ENCODE data around the gene SMIM12.
"Not testable (repeated sequence)": the region's sequence is repeated elsewhere in the genome, so short reads cannot be mapped to it uniquely, and the experiment has no call there.

Gene SMIM12

DNA sequence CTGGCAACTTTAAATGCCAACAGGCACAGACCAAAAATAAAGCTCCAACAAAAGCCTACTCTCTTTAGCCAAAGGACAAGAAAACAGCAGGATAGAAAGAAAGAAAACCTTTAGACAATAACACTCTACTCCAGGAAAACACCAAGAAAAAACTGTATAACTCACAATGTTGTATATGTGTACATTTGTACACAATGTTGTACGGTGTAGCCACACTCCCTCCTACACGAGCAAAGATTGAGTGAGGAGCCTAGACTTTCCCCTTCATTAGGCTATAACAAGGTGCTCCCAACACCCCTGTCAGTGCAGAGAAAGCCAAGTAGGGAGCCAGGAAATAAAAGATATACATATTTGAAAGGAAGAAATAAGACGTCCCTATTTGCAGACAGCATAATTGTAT is 42.8 kb downstream of the SMIM12 start:
- H3K4me2 ChIP-seq (ENCODE audit: low read length), result no peak overlapping the region
- no peak overlapping the region for H3K27ac ChIP-seq (ENCODE audit: low read depth, low read length, poor library complexity, severe bottlenecking)
- no peaks in the 10 kb centered on the region for H3K79me2 ChIP-seq (ENCODE audit: insufficient read depth, low read length)
- TF ChIP-seq EZH2 (IDR thresholded peaks at IDR 0.05; ENCODE audit: borderline replicate concordance, low read length), result no peak
- TF ChIP-seq, protein P1, sequence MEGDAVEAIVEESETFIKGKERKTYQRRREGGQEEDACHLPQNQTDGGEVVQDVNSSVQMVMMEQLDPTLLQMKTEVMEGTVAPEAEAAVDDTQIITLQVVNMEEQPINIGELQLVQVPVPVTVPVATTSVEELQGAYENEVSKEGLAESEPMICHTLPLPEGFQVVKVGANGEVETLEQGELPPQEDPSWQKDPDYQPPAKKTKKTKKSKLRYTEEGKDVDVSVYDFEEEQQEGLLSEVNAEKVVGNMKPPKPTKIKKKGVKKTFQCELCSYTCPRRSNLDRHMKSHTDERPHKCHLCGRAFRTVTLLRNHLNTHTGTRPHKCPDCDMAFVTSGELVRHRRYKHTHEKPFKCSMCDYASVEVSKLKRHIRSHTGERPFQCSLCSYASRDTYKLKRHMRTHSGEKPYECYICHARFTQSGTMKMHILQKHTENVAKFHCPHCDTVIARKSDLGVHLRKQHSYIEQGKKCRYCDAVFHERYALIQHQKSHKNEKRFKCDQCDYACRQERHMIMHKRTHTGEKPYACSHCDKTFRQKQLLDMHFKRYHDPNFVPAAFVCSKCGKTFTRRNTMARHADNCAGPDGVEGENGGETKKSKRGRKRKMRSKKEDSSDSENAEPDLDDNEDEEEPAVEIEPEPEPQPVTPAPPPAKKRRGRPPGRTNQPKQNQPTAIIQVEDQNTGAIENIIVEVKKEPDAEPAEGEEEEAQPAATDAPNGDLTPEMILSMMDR (IDR thresholded peaks at IDR 0.05; ENCODE audit: low read length), result no peak
- no peaks in the 10 kb centered on the region for H3K36me3 ChIP-seq (ENCODE audit: insufficient read depth, low read length)
- H3K9me2 ChIP-seq (ENCODE audit: low read depth, low read length), result no peaks in the 10 kb centered on the region
- H3K9ac ChIP-seq (ENCODE audit: low read length), result no peak overlapping the region
- no peaks in the 10 kb centered on the region for H3K9me3 ChIP-seq (ENCODE audit: low read length)
- no peaks in the 10 kb centered on the region for H3F3A ChIP-seq (ENCODE audit: insufficient read depth, low read length)
- H3K4me1 ChIP-seq (ENCODE audit: insufficient read depth, low read length, severe bottlenecking), result no peaks in the 10 kb centered on the region
- no peaks in the 10 kb centered on the region for H4K20me1 ChIP-seq (ENCODE audit: insufficient read depth, low read length)
- no peaks in the 10 kb centered on the region for H3K27me3 ChIP-seq (ENCODE audit: insufficient read depth, low read length)
- no peak overlapping the region for H2AFZ ChIP-seq (ENCODE audit: low read length)
- no peak overlapping the region for H3K4me3 ChIP-seq (ENCODE audit: low read depth, low read length, poor library complexity, severe bottlenecking)

DNA sequence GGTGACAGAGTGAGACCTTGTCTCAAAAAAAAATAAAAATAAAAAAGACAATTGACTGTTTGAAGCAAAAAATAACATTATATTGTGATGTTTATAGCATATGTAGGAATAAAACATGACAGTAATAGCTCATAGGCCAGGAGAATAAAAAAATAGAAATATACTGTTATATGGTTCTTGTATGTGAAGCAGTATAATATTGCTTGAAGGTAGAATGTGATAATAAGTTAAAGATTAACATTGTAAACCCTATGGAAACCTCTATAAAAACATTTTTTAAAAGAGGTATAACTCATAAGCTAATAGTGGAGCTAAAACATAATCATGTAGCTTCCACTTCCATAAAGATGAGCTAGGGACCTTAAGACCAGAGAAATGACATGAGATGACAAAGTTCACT is 43.2 kb downstream of the SMIM12 start:
- TF ChIP-seq, protein P1 (IDR thresholded peaks at IDR 0.05; ENCODE audit: low read length), result no peak
- no peak for TF ChIP-seq EZH2 (IDR thresholded peaks at IDR 0.05; ENCODE audit: borderline replicate concordance, low read length)
- no peaks in the 10 kb centered on the region for H4K20me1 ChIP-seq (ENCODE audit: insufficient read depth, low read length)
- no peaks in the 10 kb centered on the region for H3K4me1 ChIP-seq (ENCODE audit: insufficient read depth, low read length, severe bottlenecking)
- H3K79me2 ChIP-seq (ENCODE audit: insufficient read depth, low read length), result no peaks in the 10 kb centered on the region
- no peak overlapping the region for H3K4me3 ChIP-seq (ENCODE audit: low read depth, low read length, poor library complexity, severe bottlenecking)
- H3F3A ChIP-seq (ENCODE audit: insufficient read depth, low read length), result no peaks in the 10 kb centered on the region
- no peak overlapping the region for H3K27ac ChIP-seq (ENCODE audit: low read depth, low read length, poor library complexity, severe bottlenecking)
- H3K9ac ChIP-seq (ENCODE audit: low read length), result no peak overlapping the region
- no peaks in the 10 kb centered on the region for H3K36me3 ChIP-seq (ENCODE audit: insufficient read depth, low read length)
- H3K9me3 ChIP-seq (ENCODE audit: low read length), result no peaks in the 10 kb centered on the region
- no peaks in the 10 kb centered on the region for H3K27me3 ChIP-seq (ENCODE audit: insufficient read depth, low read length)
- H2AFZ ChIP-seq (ENCODE audit: low read length), result no peak overlapping the region
- H3K4me2 ChIP-seq (ENCODE audit: low read length), result no peak overlapping the region
- H3K9me2 ChIP-seq (ENCODE audit: low read depth, low read length), result no peaks in the 10 kb centered on the region

DNA sequence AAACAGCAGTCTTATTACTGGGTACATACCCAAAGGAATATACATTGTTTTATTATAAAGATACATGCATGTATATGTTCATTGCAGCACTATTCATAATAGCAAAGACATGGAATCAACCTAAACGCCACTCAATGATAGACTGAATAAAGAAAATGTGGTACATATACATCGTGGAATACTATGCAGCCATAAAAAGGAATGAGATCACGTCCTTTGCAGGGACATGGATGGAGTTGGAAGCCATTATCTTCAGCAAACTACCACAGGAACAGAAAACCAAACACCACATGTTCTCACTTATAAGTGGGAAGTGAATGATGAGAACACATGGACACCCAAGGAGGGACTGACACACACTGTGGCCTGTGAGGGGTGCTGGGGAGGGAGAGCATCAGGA is 48.8 kb downstream of the SMIM12 start:
- H3K36me3 ChIP-seq (ENCODE audit: insufficient read depth, low read length); H2AFZ ChIP-seq (ENCODE audit: low read length); H3K4me1 ChIP-seq (ENCODE audit: insufficient read depth, low read length, severe bottlenecking); H3K9ac ChIP-seq (ENCODE audit: low read length); H3K79me2 ChIP-seq (ENCODE audit: insufficient read depth, low read length); H3K4me3 ChIP-seq (ENCODE audit: low read depth, low read length, poor library complexity, severe bottlenecking); H3K27ac ChIP-seq (ENCODE audit: low read depth, low read length, poor library complexity, severe bottlenecking); H3K9me2 ChIP-seq (ENCODE audit: low read depth, low read length); H3K4me2 ChIP-seq (ENCODE audit: low read length); H4K20me1 ChIP-seq (ENCODE audit: insufficient read depth, low read length); H3K27me3 ChIP-seq (ENCODE audit: insufficient read depth, low read length); H3F3A ChIP-seq (ENCODE audit: insufficient read depth, low read length); H3K9me3 ChIP-seq (ENCODE audit: low read length): not testable (repeated sequence)

DNA sequence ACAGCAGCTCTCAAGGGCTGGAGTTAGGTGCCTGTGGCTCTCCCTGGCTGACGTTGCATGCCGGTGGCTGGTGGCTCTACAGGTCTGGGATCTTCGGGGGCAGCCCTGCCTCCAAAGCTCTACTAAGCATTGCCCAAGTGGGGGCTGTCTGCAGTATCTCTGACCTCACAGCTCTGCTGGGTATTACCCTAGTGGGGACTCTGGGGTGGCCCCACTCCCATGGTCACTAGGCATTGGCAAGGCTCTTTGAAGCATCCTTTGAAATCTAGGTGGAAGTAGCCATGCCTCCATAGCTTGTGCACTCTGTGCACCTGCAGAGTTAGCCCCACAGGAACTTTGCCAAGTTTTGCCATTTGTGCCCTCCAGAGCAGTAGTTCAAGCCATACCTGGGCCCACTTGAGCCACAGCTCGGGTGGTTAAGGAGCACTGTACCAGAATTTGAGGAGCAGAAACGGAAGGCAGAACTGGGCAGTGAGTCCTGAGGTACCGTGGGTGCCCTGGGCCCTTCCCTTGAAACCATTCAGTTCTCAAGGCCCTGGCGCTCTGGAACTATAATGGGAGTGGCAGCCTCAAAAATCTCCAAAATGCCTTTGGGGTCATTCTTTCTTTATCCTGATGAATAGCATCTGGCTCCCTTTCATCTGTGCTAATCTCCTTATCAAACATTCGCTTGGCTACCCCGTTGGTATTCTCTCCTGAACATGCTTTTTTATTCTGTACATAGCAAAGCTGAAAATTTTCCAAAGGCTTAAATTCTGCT is 51.3 kb downstream of the SMIM12 start:
- no peak overlapping the region for H3K27ac ChIP-seq (ENCODE audit: low read depth, low read length, poor library complexity, severe bottlenecking)
- H3F3A ChIP-seq (ENCODE audit: insufficient read depth, low read length), result no peaks in the 10 kb centered on the region
- H3K9me2 ChIP-seq (ENCODE audit: low read depth, low read length), result no peaks in the 10 kb centered on the region
- H3K9ac ChIP-seq (ENCODE audit: low read length), result no peak overlapping the region
- H3K36me3 ChIP-seq (ENCODE audit: insufficient read depth, low read length), result no peaks in the 10 kb centered on the region
- no peaks in the 10 kb centered on the region for H3K79me2 ChIP-seq (ENCODE audit: insufficient read depth, low read length)
- H3K4me3 ChIP-seq (ENCODE audit: low read depth, low read length, poor library complexity, severe bottlenecking), result no peak overlapping the region
- no peak overlapping the region for H2AFZ ChIP-seq (ENCODE audit: low read length)
- no peak overlapping the region for H3K4me2 ChIP-seq (ENCODE audit: low read length)
- H3K9me3 ChIP-seq (ENCODE audit: low read length), result no peaks in the 10 kb centered on the region
- no peaks in the 10 kb centered on the region for H4K20me1 ChIP-seq (ENCODE audit: insufficient read depth, low read length)
- no peaks in the 10 kb centered on the region for H3K27me3 ChIP-seq (ENCODE audit: insufficient read depth, low read length)
- H3K4me1 ChIP-seq (ENCODE audit: insufficient read depth, low read length, severe bottlenecking), result no peaks in the 10 kb centered on the region
- TF ChIP-seq EZH2 (IDR thresholded peaks at IDR 0.05; ENCODE audit: borderline replicate concordance, low read length), result no peak
- TF ChIP-seq, protein P1 (IDR thresholded peaks at IDR 0.05; ENCODE audit: low read length), result no peak
